ENCODE results near the gene WDR82.

Gene WDR82

DNA sequence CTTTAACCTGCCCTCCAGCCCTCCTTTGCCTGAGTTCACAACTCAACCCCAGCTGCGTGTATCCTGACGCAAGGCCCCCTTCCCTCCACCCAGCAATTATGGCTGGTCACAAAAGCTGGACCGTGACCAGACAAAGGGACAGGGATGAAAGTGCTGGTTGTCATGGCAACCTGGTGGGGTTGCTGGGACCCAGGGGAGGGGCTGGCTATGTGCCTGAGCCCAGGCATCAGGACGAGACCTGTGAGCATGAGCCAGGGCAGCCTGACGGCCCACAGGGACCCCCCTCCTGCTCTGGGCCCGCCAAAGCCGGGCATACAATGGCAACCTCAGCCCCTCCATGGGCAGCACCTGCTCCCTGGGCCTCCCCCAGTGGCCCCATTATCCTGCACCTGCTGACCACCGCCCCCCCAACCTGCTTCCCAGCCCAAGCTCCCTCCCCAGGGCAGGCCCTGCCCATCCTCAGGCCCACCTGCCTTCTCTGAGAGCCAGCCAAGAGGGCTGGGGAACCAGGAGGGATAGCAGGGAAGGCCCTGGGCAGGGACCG is 33.2 kb upstream of the WDR82 start:
- in situ Hi-C loops (cut with MboI; ENCODE audit: low pct_unique_long_range_greater_than_20kb, low sequenced_read_pairs), result no loop called here
- DNase-seq, result no peak

DNA sequence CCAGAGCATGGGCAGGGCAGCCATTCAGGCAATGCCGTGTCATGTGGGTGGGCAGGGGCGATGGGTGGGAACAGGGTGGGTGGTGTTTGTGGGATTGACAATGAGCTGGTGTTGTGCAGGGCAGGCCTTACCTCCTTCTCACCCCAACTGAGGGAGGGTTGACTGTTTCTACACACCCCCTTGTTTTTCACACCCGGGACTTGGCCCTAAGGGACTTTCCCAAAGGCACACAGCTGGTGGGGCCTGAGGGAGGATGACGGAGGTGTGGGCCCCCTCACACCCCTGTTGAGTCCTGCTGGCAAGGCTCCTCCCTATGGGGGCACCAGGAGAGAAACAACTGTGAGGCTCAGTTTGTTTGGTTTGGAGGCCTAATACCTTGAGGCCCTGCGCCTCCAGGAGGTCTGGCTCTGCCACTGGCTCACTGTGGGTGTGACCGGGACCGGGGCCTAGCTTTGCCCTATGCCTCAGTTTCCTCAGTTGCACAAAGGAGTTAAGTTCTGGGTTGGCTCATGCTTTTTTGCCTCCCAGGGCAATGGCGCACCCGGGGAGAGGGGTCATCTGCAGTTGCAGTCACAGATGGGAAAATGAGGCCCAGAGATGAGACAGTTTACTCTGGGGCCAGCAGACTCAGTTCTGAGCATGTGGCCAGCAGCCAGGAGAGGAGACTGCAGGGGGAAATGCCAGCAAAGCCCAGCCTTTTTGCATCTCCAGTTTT is 32.6 kb upstream of the WDR82 start:
- no peak for DNase-seq
- in situ Hi-C loops (cut with MboI; ENCODE audit: low pct_unique_long_range_greater_than_20kb, low sequenced_read_pairs), result no loop called here

DNA sequence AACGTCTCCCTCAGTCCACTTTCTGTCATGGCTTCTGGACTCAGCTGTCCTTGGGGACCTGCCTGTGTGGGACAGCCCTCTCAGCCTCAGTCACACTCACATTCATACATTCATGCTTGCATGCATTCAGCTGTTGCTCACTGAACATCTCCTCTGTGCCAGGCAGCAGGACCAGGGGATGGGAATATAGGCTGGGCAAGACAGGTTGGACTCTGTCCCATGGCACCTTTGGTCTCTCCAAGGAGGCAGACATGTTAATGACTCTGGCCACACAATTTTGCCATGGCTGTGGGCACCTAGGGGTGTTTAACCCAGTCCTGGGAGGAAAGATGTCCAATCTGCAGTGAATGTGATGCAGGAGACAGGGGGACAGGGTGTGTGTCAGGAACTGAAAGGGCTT is 29.9 kb upstream of the WDR82 start:
- no peak for DNase-seq
- in situ Hi-C loops (cut with MboI; ENCODE audit: low pct_unique_long_range_greater_than_20kb, low sequenced_read_pairs), result no loop called here

DNA sequence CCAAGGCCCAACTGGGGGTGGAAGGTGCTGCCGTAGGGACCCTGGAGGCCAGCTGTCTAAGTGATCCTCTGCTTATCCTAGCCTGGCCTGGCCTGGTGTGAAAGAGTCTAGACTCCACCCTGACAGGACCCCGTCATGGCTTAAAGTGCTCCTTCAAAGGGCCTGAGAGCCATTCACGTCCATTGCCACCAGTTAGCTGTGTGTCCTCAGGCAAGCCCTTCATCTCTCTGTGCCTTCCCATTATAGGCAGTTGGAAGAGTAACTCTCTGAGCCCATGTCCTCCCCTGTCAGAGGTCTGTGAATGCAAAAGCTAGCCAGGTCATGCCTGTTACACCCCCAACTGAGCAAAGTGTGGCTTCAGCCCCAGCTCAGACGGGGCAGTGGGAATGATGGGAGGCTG is 28.5 kb upstream of the WDR82 start:
- no peak for DNase-seq
- in situ Hi-C loops (cut with MboI; ENCODE audit: low pct_unique_long_range_greater_than_20kb, low sequenced_read_pairs), result no loop called here

DNA sequence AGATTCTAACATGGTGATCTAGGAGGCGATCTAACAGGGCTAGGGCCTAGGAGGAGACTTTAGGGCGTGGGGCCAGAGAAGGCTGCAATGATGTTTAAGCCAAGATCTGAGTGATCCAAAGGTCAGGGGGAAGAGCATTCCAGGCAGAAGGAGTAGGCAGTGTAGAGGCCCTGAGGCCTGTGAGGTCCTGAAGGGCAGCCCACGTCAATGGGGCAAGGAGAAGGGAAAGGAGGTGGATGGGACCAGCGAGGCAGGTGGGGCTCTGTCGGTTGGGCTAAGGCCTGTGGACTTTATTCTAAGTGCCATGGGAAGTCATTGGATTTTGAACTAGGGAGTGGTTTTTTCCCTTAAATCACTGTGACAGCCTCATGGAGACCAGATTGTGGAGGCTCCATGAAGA is 27.5 kb upstream of the WDR82 start:
- no peak for DNase-seq
- in situ Hi-C loops (cut with MboI; ENCODE audit: low pct_unique_long_range_greater_than_20kb, low sequenced_read_pairs), result no loop called here

DNA sequence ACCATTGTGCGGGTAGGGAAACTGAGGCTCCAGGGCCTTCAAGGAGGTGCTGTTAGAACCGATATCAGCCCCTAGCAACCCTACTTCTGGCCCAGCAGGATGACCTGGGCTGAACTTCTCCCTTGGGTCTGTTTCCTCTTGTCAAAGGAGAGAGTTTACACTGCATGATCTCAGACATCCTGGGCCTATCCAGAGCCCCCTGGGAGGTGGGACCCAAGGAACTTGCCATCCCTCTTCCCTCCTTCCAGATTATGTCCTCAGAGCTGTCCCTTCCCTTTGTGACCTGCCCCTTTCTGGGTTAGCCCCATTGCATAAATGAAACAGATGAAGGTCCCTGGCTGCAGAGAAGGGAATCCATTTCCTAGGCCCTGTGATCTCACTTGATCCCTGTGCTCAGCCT is 25.4 kb upstream of the WDR82 start:
- DNase-seq, result no peak
- in situ Hi-C loops (cut with MboI; ENCODE audit: low pct_unique_long_range_greater_than_20kb, low sequenced_read_pairs), result no loop called here

DNA sequence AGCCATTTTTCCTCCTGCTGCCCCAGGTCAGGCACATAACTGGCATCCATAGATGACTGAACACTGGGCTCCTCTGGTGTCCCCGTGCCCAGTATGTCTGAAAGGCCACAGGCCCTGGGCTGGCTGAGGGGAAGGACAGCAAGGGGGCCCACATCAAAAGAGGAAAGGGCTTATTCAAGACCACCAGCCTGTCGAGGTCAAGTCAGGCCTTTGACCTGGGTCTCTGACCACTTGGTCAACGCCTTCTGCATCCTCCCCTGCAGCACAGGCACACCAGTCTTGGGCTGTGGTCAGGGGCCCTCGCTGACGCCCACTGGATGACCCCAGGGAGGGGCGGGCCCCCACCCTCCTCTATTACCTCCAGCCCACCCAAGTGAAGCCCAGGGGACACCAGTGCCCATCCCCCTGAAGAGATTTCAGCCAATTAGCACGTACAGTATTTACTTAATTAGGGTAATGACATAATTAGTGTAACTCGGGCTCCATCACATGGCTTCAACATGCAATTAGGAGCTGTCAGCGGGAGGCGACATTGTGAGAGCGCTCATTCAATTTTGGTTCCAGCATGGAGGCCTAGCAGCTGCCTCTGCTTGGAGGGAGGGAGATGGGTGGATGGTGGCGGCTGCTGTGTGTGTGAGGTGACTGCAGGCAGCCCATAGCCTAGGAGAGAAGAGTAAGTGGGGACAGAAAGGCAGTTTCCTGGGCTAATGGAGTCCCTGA is 24.1 kb upstream of the WDR82 start:
- no peak for DNase-seq
- in situ Hi-C loops (cut with MboI; ENCODE audit: low pct_unique_long_range_greater_than_20kb, low sequenced_read_pairs), result no loop called here

DNA sequence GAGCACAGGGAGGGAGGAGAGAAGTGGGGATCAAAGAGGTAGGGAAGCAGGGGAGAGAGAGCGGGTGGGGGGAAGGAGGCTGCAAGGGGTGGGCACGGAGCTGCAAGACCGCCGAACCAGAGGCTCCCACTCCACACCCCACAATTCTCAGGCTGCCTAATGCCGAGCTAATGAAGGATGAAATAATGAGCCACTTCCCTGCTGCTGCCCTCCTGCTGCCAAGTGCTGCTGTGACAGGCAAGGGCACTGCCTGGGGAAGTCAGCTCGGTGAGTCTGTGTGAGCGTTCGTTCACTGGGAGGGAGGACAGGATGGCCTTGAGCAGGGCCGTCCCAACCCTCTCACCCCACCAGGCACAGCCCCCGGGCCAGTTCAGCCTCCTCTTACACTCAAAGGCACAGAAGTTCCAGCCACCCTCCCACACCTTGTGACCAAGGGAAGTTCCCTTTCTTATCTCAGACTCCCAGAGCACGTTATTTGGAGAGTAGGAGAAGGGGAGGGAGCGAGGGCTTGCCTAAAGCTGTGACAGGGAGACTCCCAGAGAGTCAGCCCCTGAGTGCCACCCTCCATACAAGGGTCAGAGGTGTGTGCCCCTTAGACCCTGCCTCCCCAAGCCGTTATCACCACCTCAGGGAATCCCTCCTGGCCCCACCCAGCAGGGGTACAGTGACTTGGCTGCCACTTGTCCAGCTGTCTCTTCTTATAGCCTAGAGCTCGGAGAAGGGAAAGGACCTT is 21.6 kb upstream of the WDR82 start:
- DNase-seq, result peak; percentile 95
- in situ Hi-C loops (cut with MboI; ENCODE audit: low pct_unique_long_range_greater_than_20kb, low sequenced_read_pairs), result no loop called here

DNA sequence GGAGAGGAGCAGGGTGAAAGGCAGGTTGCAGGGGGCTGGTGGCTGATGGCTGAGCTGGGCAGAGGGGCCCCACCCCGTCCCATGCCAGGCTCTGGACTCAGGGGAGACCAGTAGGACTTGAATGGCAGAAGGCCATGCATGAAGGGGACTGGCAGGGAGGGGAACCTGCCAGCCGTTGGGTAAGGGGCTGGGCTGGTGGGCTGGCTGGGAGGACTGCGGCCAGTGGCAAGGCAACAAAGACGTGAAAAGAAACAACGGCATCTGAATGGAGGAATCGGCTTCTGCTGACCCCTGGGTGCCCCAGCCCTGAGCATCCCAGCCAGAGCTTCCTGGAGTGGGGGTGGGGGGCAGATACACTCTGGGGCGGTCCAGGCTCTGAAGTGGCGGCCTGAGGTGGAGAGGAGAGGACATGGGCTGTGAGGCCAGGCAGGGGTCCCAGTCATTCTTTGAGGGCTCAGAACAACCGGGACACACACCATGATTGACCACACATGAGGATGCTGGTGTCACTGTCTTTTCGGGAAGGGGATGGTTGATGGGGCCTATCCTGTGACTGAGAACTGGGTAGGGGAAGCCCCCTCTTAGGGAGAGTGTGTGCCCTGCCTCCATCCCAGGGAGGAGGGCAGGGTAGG is 20.9 kb upstream of the WDR82 start:
- no peak for DNase-seq
- in situ Hi-C loops (cut with MboI; ENCODE audit: low pct_unique_long_range_greater_than_20kb, low sequenced_read_pairs), result no loop called here

DNA sequence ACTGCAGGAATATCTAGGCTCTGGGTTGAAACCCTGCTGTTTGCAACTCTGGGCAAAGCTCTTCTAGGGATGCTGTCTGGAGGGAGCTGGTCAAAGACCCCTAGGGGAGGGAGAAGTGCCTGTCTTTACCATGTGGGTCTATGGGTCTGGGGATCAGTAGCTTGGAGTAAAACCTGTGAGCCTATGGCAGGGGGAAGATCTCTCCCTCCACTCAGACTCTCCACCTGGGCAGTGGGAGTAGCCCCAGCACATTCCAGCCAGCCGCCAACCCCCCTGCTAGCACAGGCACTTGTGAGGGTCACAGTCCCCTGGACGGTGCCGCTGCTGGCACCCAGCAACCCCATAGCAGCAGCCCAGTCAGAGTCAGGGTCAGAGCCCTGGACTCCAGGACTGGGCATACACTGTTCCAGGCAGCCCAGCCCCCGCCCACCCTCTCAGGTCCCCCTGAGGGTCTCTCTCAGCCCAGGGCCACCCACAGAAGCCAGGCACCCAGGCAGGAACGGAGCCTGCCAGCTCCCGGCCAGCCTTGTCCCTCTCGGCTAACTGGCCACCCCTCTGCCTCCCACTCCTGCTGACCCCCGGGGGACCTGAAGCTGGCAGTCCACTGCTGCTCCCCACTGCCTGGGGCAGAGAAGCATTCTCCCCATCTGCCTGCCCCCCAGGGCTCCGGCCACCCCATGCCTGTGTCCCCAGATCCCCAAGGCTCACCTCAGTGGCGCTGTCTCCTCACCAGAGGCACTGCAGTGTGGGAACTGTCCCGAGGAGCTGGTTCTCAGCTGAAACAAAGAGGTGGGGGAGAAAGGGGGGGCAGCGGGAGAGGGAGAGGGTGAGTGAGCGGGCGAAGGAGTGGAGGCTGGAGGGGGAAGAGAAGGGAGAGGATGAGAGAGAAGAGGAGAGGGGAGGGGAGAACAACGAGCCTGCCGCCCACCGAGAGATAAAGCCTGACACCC is 20.0 kb upstream of the WDR82 start:
- in situ Hi-C loops (cut with MboI; ENCODE audit: low pct_unique_long_range_greater_than_20kb, low sequenced_read_pairs), result no loop called here
- no peak for DNase-seq

DNA sequence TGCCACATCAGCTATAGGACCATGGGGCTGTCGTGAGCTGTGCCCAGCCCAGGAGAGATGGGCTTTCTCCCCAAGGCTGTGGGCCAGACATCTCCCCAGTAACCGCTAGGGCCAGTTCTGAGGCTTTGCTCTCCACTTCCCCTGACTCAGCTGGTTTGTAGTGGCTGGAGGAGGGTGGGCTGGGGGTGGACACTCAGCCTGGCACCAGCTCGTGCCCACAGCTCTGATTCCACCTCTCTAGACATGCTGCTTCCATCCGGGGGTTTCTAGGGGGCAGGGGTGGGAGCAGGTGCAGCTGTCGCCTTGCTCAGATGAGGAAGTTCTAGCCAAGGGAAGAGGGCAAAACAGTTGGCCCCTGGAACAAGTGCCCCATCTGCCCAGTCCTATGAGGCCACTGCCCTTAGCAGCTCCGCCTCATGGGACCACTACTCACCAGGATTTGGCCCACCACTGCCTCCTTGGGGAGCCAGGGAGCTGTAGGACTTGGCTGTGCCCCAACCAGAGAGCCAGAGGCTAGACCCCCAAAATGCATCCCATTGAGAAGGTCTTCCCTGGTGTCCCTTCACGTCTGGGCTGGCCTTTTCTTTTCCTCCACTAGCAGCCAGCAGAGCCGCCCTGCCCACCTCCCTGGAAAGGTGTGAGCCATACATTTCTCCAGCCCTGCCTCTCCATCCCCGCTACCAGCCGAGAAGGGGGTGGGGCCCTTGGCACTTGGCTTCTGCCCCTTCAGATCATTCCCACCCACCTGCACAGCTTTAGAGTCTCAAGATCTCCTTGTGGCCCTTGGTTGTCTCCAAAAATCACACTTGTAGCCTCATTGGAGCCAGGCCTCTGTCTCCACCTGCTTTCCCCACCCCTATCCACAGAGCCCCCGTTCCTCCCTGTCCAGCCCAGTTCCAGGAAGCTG is 19.0 kb upstream of the WDR82 start:
- in situ Hi-C loops (cut with MboI; ENCODE audit: low pct_unique_long_range_greater_than_20kb, low sequenced_read_pairs), result no loop called here
- DNase-seq, result no peak

DNA sequence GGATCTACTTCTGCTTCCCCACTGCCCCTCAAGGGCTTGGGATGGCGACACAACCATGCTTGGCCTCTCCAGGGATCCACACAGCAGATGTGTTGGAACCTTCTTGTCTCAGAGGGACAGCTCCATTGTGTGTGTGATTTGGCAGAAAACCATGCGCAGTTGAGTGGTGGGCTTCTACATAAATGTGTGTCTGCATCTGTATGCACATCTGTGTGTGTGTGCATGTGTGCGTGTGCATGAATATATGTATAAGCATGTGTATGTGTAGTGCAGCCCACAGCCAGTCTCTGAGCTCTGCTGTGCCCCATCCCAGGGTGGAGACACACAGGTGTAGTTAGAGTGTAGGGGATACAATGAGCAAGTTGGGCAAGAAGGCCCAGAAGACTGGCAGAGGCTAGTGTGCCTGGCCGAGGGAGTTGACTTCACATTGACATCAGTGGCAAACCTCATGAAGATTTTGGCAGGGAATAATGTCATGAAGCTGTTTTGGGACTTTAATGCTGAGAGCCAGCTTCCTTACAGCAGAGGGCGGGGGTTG is 17.3 kb upstream of the WDR82 start:
- in situ Hi-C loops (cut with MboI; ENCODE audit: low pct_unique_long_range_greater_than_20kb, low sequenced_read_pairs), result no loop called here

DNA sequence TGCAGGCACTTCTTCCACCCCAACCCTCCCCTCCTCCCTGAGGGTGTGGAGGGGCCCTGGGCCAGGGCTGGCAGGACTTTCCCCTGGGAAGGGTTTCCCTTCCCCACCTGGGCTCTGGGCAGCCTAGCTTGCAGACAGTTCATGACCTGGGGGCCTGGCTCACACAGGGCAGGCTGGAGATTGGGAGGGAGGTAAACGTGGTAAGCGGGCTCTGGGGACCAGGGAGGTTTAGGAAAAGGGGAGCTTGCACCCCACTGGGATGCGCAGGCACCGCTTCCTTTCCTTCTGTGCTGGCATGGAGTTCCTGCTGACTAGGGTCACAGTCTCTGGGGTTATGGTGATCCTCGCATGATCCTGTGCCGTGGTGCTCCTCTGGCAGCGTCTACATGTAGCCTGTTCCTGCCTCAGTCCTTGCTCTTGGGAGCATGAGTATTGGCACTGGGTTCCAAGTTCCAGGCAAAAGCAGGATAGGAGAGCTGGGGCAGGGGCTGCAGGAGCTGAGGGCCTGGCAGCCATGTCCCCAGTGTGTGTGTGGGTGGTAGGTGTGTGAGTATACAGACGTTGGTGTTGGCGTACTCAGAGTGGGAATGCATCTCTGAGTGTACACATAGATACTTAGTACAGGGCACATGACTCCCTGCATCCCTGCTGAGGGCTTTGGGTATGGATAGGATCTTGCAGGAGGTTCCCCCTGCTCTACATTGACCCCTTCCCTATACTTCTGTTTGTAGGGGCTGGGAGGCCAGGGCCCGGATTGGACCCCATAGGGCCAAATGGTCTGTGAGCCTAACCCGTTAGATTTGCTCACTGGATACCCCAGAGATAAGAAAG is 16.1 kb upstream of the WDR82 start:
- in situ Hi-C loops (cut with MboI; ENCODE audit: low pct_unique_long_range_greater_than_20kb, low sequenced_read_pairs), result no loop called here
- no peak for DNase-seq

More for the DNA sequence above, 17.3 kb upstream of the WDR82 start:
- no peak for DNase-seq

DNA sequence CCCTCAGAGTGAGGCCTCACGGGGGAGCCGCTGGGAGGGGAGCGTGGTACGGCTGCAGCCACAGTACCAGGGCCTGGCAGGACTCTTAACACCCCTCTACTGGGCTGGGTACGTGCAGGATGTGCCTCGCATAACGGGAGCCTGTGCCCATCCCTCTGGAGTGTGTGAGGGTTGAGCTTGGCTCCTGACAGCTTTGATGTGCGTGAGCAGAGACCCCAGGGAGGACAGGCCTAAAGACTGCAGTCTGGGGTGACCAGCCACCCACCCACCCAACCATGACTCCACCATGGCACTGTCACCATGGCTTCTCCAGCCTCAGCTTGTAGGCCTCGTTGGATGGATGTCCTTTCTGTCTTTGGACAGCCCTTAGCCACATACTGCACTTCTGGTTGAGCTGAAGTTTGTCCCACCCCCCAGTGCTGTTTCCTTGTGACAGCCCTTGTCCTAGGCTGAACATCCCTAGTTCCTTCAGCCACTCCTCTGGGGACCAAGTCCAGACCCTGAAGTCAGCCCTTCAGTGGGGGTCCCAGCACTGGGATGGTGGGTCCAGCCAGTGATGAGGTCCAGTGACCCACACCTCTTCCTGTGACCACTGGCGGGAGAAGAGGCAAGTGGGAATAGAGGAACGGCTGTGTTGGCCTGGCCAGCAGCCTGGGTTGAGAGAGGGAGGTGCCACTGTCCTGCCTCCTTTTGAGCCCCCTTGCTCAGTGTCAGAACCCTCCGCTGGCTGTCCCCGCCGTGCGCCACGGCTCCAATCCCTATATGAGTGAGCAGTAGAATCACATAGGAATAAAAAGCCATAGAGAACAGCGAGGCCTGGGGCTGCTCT is 15.3 kb upstream of the WDR82 start:
- in situ Hi-C loops (cut with MboI; ENCODE audit: low pct_unique_long_range_greater_than_20kb, low sequenced_read_pairs), result no loop called here

DNA sequence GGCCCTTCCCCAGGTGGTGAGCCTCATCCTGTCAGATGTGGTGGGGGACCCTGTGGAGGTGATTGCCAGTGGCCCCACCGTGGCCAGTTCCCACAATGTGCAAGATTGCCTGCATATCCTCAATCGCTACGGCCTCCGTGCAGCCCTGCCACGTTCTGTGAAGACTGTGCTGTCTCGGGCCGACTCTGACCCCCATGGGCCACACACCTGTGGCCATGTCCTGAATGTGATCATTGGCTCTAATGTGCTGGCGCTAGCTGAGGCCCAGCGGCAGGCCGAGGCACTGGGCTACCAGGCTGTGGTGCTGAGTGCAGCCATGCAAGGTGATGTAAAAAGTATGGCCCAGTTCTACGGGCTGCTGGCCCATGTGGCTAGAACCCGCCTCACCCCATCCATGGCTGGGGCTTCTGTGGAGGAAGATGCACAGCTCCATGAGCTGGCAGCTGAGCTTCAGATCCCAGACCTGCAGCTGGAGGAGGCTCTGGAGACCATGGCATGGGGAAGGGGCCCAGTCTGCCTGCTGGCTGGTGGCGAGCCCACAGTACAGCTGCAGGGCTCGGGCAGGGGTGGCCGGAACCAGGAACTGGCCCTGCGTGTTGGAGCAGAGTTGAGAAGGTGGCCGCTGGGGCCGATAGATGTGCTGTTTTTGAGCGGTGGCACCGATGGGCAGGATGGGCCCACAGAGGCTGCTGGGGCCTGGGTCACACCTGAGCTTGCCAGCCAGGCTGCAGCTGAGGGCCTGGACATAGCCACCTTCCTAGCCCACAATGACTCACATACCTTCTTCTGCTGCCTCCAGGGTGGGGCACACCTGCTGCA is 14.0 kb upstream of the WDR82 start:
- DNase-seq, result no peak
- in situ Hi-C loops (cut with MboI; ENCODE audit: low pct_unique_long_range_greater_than_20kb, low sequenced_read_pairs), result no loop called here

More for the DNA sequence above, 15.3 kb upstream of the WDR82 start:
- no peak for DNase-seq
